Breast epithelium (tissue), 3 donors: ENCODE results near the gene C10orf105.

ENCODE experiments used
- CTCF ChIP-seq, 3 donors: fragments of 450-650 bp; IDR thresholded peaks; one replicate each; pipeline ENCODE4 v1.5.1; 2016 to 2017; ENCODE audit warnings: antibody characterized with exemption in 3 of 3, mild to moderate bottlenecking in 3 of 3, moderate library complexity in 3 of 3
- POLR2A ChIP-seq: fragments of 450-650 bp; IDR thresholded peaks from one replicate; pipeline ENCODE4 v1.6.1; 2016; ENCODE audit warnings: antibody characterized with exemption, mild to moderate bottlenecking, moderate library complexity
- POLR2AphosphoS5 ChIP-seq, 3 donors: sonication (generic); formaldehyde crosslinking; IDR thresholded peaks; one replicate each; pipeline ENCODE4 v1.6.1; 2017; ENCODE audit warnings: antibody characterized with exemption in 3 of 3

GRCh38 chr10:71750986-71751385 lies 31.4 kb upstream of the C10orf105 start:
- no peak for TF ChIP-seq CTCF (IDR thresholded peaks at IDR 0.05)
- TF ChIP-seq POLR2A: no peak
- TF ChIP-seq POLR2AphosphoS5 (IDR thresholded peaks at IDR 0.05): no peak
